Measurements from ENCODE around the gene MMP25.
"Not testable (repeated sequence)": the region's sequence is repeated elsewhere in the genome, so short reads cannot be mapped to it uniquely, and the experiment has no call there.

Gene MMP25

GRCh38 chr16:3050487-3050886, 4.1 kb downstream of the MMP25 start:
- 98 to 100% methylated on average over 2 to 5 of the region's 5 CpGs for WGBS, 2 experiments (ENCODE audit: insufficient coverage in 2 of 2)
- Histone ChIP-seq H3K27ac (ENCODE audit: low read depth, low read length, severe bottlenecking) (no peak overlapping the region), H3K36me3 (ENCODE audit: control insufficient read depth, insufficient read depth, low read length) (no peaks in the 10 kb centered on the region), H3K9me3 (ENCODE audit: control insufficient read depth, low read length) (no peaks in the 10 kb centered on the region), H3K4me1 (ENCODE audit: control insufficient read depth, insufficient read depth, low read length, poor library complexity, severe bottlenecking) (no peaks in the 10 kb centered on the region), H3K4me3 (ENCODE audit: extremely low read depth, insufficient read depth, low read length, poor library complexity, severe bottlenecking) (no peak overlapping the region)

- H3K9me3 ChIP-seq (ENCODE audit: control insufficient read depth, low read length) = no peaks in the 10 kb centered on the region
- WGBS, 2 experiments (ENCODE audit: insufficient coverage in 2 of 2) = 63 to 84% methylated on average over 2 to 3 of the region's 4 CpGs
- no peak overlapping the region for H3K27ac ChIP-seq (ENCODE audit: low read depth, low read length, severe bottlenecking)
- no peaks in the 10 kb centered on the region for H3K4me1 ChIP-seq (ENCODE audit: control insufficient read depth, insufficient read depth, low read length, poor library complexity, severe bottlenecking)
- H3K4me3 ChIP-seq (ENCODE audit: extremely low read depth, insufficient read depth, low read length, poor library complexity, severe bottlenecking) = no peak overlapping the region
- H3K36me3 ChIP-seq (ENCODE audit: control insufficient read depth, insufficient read depth, low read length) = no peaks in the 10 kb centered on the region
Observed at GRCh38 chr16:3051009-3051408, 4.6 kb downstream of the MMP25 start.

GRCh38 chr16:3051494-3051893, 5.1 kb downstream of the MMP25 start:
- WGBS, 2 experiments (ENCODE audit: insufficient coverage in 2 of 2) = 79 to 81% methylated on average over 5 to 6 of the region's 9 CpGs
- no peaks in the 10 kb centered on the region for H3K4me1 ChIP-seq (ENCODE audit: control insufficient read depth, insufficient read depth, low read length, poor library complexity, severe bottlenecking)
- H3K4me3 ChIP-seq (ENCODE audit: extremely low read depth, insufficient read depth, low read length, poor library complexity, severe bottlenecking) = no peak overlapping the region
- H3K36me3 ChIP-seq (ENCODE audit: control insufficient read depth, insufficient read depth, low read length) = no peaks in the 10 kb centered on the region
- H3K9me3 ChIP-seq (ENCODE audit: control insufficient read depth, low read length) = no peaks in the 10 kb centered on the region
- no peak overlapping the region for H3K27ac ChIP-seq (ENCODE audit: low read depth, low read length, severe bottlenecking)

GRCh38 chr16:3052571-3053329, 6.4 kb downstream of the MMP25 start:
- WGBS, 2 experiments (ENCODE audit: insufficient coverage in 2 of 2) = 100% methylated on average over 1 of the region's 12 CpGs; no CpG with 5 or more reads in 1 of the 2 experiments
- H3K4me3 ChIP-seq (ENCODE audit: extremely low read depth, insufficient read depth, low read length, poor library complexity, severe bottlenecking); H3K9me3 ChIP-seq (ENCODE audit: control insufficient read depth, low read length); H3K4me1 ChIP-seq (ENCODE audit: control insufficient read depth, insufficient read depth, low read length, poor library complexity, severe bottlenecking); H3K27ac ChIP-seq (ENCODE audit: low read depth, low read length, severe bottlenecking); H3K36me3 ChIP-seq (ENCODE audit: control insufficient read depth, insufficient read depth, low read length): not testable (repeated sequence)

- not testable (repeated sequence) for H3K9me3 ChIP-seq (ENCODE audit: control insufficient read depth, low read length); H3K4me1 ChIP-seq (ENCODE audit: control insufficient read depth, insufficient read depth, low read length, poor library complexity, severe bottlenecking); H3K4me3 ChIP-seq (ENCODE audit: extremely low read depth, insufficient read depth, low read length, poor library complexity, severe bottlenecking); H3K27ac ChIP-seq (ENCODE audit: low read depth, low read length, severe bottlenecking); H3K36me3 ChIP-seq (ENCODE audit: control insufficient read depth, insufficient read depth, low read length)
- 86 to 100% methylated on average over 1 to 6 of the region's 13 CpGs for WGBS, 2 experiments (ENCODE audit: insufficient coverage in 2 of 2)
Observed at GRCh38 chr16:3053330-3053710, 7.0 kb downstream of the MMP25 start.

GRCh38 chr16:3054965-3055733, 8.8 kb downstream of the MMP25 start:
- Histone ChIP-seq H3K4me1 (ENCODE audit: control insufficient read depth, insufficient read depth, low read length, poor library complexity, severe bottlenecking) (peaks cover 10% of the 10 kb centered on the region), H3K36me3 (ENCODE audit: control insufficient read depth, insufficient read depth, low read length) (no peaks in the 10 kb centered on the region)
- 84 to 85% methylated on average over 14 to 15 of the region's 17 CpGs for WGBS, 2 experiments (ENCODE audit: insufficient coverage in 2 of 2)

GRCh38 chr16:3055734-3056115, 9.4 kb downstream of the MMP25 start:
- H3K4me3 ChIP-seq (ENCODE audit: extremely low read depth, insufficient read depth, low read length, poor library complexity, severe bottlenecking); H3K9me3 ChIP-seq (ENCODE audit: control insufficient read depth, low read length); H3K36me3 ChIP-seq (ENCODE audit: control insufficient read depth, insufficient read depth, low read length); H3K27ac ChIP-seq (ENCODE audit: low read depth, low read length, severe bottlenecking): not testable (repeated sequence)
- WGBS, 2 experiments (ENCODE audit: insufficient coverage in 2 of 2) = 56 to 71% methylated on average over 6 to 9 of the region's 9 CpGs
- H3K4me1 ChIP-seq (ENCODE audit: control insufficient read depth, insufficient read depth, low read length, poor library complexity, severe bottlenecking) = peaks cover 15% of the 10 kb centered on the region

More at GRCh38 chr16:3054965-3055733, 8.8 kb downstream of the MMP25 start:
- Histone ChIP-seq H3K9me3 (ENCODE audit: control insufficient read depth, low read length) (no peaks in the 10 kb centered on the region), H3K4me3 (ENCODE audit: extremely low read depth, insufficient read depth, low read length, poor library complexity, severe bottlenecking) (no peak overlapping the region), H3K27ac (ENCODE audit: low read depth, low read length, severe bottlenecking) (no peak overlapping the region)

GRCh38 chr16:3056336-3057180, 10.2 kb downstream of the MMP25 start:
- 93 to 95% methylated on average over 12 to 16 of the region's 19 CpGs for WGBS, 2 experiments (ENCODE audit: insufficient coverage in 2 of 2)
- Histone ChIP-seq H3K4me1 (ENCODE audit: control insufficient read depth, insufficient read depth, low read length, poor library complexity, severe bottlenecking) (peaks cover 15% of the 10 kb centered on the region), H3K4me3 (ENCODE audit: extremely low read depth, insufficient read depth, low read length, poor library complexity, severe bottlenecking) (no peak overlapping the region), H3K27ac (ENCODE audit: low read depth, low read length, severe bottlenecking) (no peak overlapping the region), H3K9me3 (ENCODE audit: control insufficient read depth, low read length) (no peaks in the 10 kb centered on the region), H3K36me3 (ENCODE audit: control insufficient read depth, insufficient read depth, low read length) (no peaks in the 10 kb centered on the region)

GRCh38 chr16:3057181-3058138, 11.1 kb downstream of the MMP25 start:
- Histone ChIP-seq H3K27ac (ENCODE audit: low read depth, low read length, severe bottlenecking) (no peak overlapping the region), H3K36me3 (ENCODE audit: control insufficient read depth, insufficient read depth, low read length) (no peaks in the 10 kb centered on the region), H3K4me3 (ENCODE audit: extremely low read depth, insufficient read depth, low read length, poor library complexity, severe bottlenecking) (peak overlapping the region; percentile 69), H3K4me1 (ENCODE audit: control insufficient read depth, insufficient read depth, low read length, poor library complexity, severe bottlenecking) (peaks cover 15% of the 10 kb centered on the region), H3K9me3 (ENCODE audit: control insufficient read depth, low read length) (no peaks in the 10 kb centered on the region)
- WGBS, 2 experiments (ENCODE audit: insufficient coverage in 2 of 2) = 86 to 92% methylated on average over 13 of the region's 22 CpGs

Data from mesodermal cell (in vitro differentiated cells).